Activated CD4-positive, CD25-positive, alpha-beta regulatory T cell treated with anti-CD3 and anti-CD28 coated beads, Interleukin-2, amount 50 U/mL, for 72 hours (primary cell): ENCODE data around the gene SLX4IP.

Source experiments
- DNase-seq: peaks from one replicate; pipeline ENCODE4 v3.0.0; 2021

SLX4IP gene

GRCh38 chr20:10429443-10429981 is 5.6 kb upstream of the SLX4IP start:
- DNase-seq = no peak

DNA sequence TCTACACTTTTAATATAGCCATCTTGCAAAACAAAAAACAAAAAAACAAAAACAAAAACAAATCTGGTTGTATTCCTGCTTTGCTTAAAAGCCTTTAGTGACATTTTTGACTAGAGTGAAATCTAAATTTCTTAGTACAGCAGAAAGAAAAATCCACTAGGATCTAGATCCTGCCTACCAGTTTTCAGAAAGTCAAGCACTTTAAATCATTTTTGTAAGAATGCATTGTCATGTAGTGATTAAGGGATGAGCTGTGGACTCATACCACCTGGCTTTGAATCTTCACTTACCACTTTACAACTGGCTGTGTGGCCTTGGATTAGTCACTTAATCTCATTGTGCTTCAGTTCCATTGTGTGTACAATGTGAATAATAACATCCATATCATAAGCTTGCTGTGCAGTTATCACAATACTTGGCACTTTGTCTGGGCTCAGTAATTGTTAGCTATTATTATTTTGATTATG is 5.1 kb upstream of the SLX4IP start:
- DNase-seq = no peak

GRCh38 chr20:10430704-10431103 is 4.4 kb upstream of the SLX4IP start:
- no peak for DNase-seq

DNA sequence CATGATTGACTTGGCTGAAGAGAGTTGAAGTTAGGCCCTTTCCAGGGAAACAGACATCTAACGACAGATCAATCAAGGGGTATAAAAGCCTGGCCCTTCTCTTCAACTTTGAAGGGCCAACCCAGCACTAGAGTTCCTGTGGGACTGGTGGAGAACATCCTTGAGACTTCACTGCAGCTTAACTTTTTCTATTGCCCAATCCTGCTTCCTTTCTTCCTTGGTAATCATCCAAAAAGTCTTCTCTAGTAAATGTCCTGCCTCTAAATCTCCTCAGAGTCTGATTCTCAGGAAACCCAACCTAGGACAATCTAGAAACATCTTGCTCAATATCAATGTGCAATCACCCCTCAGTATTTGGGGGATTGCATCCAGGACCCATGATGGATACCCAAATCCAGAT is 3.0 kb upstream of the SLX4IP start:
- no peak for DNase-seq

GRCh38 chr20:10433014-10433622 is 2.0 kb upstream of the SLX4IP start:
- no peak for DNase-seq

GRCh38 chr20:10433623-10434466 is 1.3 kb upstream of the SLX4IP start, which contains the start of gene MKKS:
Gene MKKS, minus strand, starts transcription at chr20:10434222. Its CDS starts 20,708 bp downstream, at chr20:10413514.
- DNase-seq = peak; percentile 81

GRCh38 chr20:10434467-10434831 is 656 bp upstream of the SLX4IP start:
- peak; percentile 56 for DNase-seq

- no peak for DNase-seq
These were observed 1.1 kb downstream of the SLX4IP start for GRCh38 chr20:10436053-10436699.

GRCh38 chr20:10438217-10438616 is 3.1 kb downstream of the SLX4IP start:
- DNase-seq = no peak

GRCh38 chr20:10443936-10444335 is 8.8 kb downstream of the SLX4IP start:
- no peak for DNase-seq

DNA sequence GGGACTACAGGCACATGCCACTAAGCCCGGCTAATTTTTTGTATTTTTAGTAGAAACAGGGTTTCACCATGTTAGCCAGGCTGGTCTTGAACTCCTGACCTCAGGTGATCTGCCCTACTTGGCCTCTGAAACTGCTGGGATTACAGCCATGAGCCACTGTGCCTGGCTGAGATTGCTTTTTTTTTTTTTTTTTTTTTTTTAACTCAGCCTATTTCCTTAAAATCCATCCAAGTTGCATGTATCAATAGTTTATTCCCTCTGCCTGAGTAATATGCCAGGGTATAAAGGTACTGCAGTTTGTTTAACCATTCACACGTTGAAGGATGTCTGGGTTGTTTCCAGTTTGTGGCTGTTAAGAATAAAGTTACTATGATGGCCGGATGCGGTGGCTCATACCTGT is 10.7 kb downstream of the SLX4IP start:
- no peak for DNase-seq

- no peak for DNase-seq
These were observed 11.9 kb downstream of the SLX4IP start for GRCh38 chr20:10447028-10447427.

DNA sequence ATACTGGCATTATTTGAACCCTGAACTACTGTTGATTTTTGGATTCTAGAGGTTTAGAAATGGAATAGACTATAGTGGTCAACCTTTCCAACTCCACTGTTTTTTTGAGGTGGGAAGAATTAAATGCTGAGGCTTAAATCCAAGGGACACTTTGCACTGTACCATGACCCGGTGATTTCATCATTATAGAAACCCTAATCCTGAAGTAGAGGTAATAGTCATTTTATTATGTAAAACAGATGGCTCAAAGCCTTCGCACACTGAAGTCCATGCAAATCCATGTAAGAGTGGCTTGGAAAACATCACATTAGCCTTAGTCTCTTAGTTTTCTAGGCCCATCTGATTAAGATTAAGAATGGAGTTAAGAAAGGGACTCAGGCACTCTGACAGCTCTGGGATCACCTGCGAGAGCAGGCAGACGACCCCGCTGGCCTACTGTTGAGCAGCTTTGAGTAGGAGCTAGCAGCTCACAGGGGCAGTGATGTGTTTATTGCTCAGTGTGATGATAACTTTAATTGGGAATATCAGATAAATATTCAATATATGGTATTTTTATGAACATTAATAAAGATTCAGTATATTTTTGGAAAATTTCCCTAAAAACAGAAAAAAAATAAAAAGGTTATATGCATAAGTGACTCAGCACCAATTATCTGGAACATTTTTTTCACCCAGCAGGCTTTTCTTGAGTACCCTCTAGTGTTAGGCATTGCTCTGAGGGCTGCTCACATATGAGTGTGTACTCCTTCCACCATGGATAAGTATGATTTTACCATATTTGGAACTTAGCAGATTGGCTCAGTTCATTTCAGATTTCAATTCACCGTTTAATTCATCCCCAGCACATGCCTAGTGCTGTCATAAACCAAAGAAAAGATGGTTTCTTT is 13.4 kb downstream of the SLX4IP start:
- no peak for DNase-seq

DNA sequence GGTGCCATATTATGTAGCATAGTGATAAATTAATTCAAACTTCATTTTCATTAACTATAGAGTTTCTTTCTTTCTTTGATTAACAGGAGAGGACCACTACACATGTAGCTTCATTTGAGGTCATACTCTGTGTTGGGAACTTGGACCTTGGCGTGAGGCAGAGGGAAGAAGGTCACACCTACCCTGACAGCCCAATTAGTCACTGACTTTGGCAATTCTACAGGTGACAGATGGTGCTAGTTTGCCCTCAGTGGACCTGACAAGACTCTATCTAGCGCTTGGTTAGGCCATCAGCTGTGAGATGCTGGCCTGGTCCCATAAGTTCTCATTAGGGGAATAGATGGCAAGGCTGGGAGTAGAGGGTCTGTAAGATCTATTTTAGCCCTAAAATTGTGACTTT is 14.2 kb downstream of the SLX4IP start:
- no peak for DNase-seq

GRCh38 chr20:10453241-10453640 is 18.1 kb downstream of the SLX4IP start:
- DNase-seq = no peak

DNA sequence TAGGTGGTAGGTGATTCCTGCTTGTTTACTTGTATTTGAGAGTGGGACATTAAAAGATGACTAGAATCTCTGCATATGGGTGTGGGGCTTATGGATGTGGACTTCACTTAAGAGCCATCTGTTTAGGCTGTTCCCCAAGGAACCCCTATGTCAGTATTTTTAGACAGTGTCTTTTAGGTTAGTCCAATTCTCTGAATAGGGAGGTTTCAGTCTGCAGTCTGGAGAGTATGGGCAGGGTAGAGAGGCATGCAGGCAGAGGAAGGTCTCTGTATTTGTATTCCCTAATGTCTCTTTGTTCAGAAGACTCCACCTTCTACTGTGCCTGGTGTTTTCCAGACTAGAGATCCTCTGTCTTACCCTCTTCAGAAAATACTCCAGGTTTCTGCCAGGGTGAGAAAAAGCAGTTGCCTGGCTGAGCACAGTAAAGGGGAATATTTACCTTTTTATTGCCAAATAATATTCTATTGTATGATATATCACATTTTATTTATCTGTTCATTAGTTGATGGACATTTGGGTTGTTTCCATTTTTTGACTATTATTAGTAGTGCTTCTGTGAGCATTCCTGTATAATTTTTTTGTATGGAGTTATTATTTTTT is 19.1 kb downstream of the SLX4IP start:
- DNase-seq = no peak

DNA sequence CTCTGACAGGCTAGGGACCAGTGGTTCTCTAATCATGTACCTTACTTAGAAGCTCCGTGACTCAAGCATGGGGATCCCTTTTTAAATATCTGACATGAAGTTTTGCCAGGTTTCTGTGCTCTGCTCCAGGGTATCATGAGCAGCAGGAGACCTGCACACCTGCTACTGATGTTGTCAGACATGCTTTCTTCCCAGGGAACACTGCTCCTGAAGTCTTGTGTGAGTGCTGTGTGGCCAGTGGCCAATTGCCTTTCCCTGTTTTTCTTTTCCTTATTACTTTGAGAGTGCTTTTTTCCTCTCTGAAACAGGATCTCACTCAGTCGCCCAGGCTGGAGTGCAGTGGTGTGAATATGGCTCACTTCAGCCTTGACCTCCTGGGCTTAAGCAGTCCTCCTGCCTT is 26.4 kb downstream of the SLX4IP start:
- no peak for DNase-seq

DNA sequence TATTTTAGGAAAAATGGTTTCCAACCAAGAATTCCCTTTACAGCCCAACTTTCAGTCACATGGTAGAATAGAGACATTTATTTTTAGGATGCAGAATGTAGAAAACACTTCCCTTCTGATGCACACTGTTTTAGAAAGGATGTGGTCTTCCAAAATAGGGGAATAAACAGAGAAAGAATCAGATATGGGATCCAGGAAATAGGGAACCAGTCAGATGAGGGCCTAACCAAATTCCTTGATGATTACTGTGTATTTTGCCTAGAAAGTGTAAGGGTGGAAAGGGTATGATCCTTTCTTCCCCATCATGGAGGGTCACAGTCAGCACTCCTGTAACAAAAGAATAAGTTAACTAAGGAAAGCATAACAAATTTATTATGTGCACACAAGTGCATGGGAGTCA is 27.4 kb downstream of the SLX4IP start:
- no peak for DNase-seq

DNA sequence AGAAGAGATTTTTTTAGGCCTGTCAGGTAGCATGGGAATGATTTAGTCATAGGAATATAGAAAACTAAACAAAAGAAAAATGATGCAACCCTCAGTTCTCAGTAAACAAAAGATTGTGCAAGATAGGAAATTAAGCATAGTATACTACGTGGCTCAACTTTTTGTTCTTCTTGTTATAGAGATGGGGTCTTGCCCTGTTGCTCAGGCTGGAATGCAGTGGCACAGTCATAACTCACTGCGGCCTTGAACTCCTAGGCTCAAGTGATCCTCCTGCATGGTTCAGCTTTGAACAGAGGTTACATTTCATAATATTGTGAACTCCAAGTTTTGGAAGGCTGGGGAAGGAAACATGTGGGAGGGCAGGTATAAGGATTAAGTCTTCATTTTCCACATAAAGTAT is 28.5 kb downstream of the SLX4IP start:
- DNase-seq = no peak

DNA sequence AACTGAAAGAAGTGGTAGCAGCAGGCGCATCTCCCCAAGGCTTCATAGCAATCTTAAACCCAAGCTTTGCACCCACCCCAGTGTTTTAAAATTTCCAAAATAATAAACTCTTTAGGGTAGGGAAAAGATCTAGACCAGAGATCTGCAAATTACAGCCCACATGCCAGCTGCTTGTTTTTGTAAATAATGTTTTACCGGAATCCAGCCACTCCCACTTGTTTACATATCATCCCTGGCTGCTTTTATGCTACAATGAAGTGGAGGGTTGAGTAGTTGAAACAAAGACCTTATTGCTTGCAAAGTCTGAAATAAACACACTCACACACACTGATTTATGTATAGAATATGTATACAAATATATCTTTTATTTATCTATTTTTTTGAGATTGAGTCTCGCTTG is 30.0 kb downstream of the SLX4IP start:
- DNase-seq = no peak

DNA sequence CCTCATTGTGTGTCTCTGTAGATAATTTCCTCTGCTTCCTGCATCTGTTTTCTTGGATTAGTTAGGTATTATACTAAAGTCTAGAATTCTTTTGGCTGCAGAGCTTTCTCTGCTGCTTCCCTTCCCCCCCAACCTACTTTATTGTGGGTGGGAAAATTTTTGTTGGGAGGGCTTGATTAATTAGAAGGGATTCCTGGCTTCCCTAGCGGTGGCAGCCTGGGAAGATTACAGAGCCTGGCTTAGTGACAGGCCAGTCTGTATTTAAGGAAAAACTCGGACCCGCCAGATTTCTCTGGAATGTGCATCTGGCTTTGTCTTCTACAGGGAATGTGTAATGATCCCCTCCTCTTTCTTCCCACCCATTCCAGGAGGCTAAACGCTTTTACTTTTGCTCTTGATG is 31.2 kb downstream of the SLX4IP start:
- no peak for DNase-seq

- no peak for DNase-seq
These were observed 31.8 kb downstream of the SLX4IP start for GRCh38 chr20:10466855-10467254.
